HepG2 (cell line): ENCODE data around the gene JTB. TPM values are rescaled to one million over a fixed set of nuclear protein-coding genes. Genes with fewer than 3 reads are reported as not detected.

Experiments used
- AGO2 ChIP-seq: fragments of 200-400 bp; formaldehyde crosslinking; optimal IDR thresholded peaks from 2 replicates; pipeline ENCODE3; 2017; ENCODE audit warnings: mild to moderate bottlenecking, low read depth, low read length, moderate library complexity
- CEBPG ChIP-seq: IDR thresholded peaks from 2 replicates; pipeline ENCODE4 v1.6.1; 2016
- DDIT3 ChIP-seq: sonication (generic); formaldehyde crosslinking; IDR thresholded peaks from 2 replicates; pipeline ENCODE4 v1.4.0; 2020; ENCODE audit warnings: mild to moderate bottlenecking, missing genetic modification reagents
- EEA1 ChIP-seq: sonication (generic); formaldehyde crosslinking; IDR thresholded peaks from 2 replicates; pipeline ENCODE4 v1.5.1; 2020; ENCODE audit warnings: mild to moderate bottlenecking, missing genetic modification reagents, borderline replicate concordance
- GRHL1 ChIP-seq: sonication (generic); formaldehyde crosslinking; conservative IDR thresholded peaks from 2 replicates; pipeline ENCODE4 v1.8.0; 2022; ENCODE audit warnings: missing genetic modification reagents
- IRX3 ChIP-seq: sonication (generic); formaldehyde crosslinking; IDR thresholded peaks from 2 replicates; pipeline ENCODE4 v1.8.1; 2023; ENCODE audit warnings: mild to moderate bottlenecking, low read depth, missing genetic modification reagents, borderline replicate concordance
- MBNL3 ChIP-seq: fragments of 250-450 bp; sonication (Bioruptor Pico); conservative IDR thresholded peaks from 2 replicates; pipeline ENCODE4 v1.8.0; 2022; ENCODE audit warnings: mild to moderate bottlenecking, inconsistent platforms
- MXD4 ChIP-seq: IDR thresholded peaks from 2 replicates; pipeline ENCODE4 v1.6.1; 2016; ENCODE audit warnings: mild to moderate bottlenecking, missing biosample characterization, missing genetic modification reagents
- PBX2 ChIP-seq: IDR thresholded peaks from 2 replicates; pipeline ENCODE4 v1.6.1; 2016; ENCODE audit warnings: control low read depth
- SMARCC2 ChIP-seq: fragments of 450-650 bp; IDR thresholded peaks from 2 replicates; pipeline ENCODE4 v1.6.1; 2017; ENCODE audit warnings: antibody characterized with exemption, mild to moderate bottlenecking
- TEAD2 ChIP-seq: sonication (generic); formaldehyde crosslinking; IDR thresholded peaks from 2 replicates; pipeline ENCODE4 v1.9.0; 2021; ENCODE audit warnings: missing genetic modification reagents
- THAP9 ChIP-seq: sonication (generic); formaldehyde crosslinking; IDR thresholded peaks from 2 replicates; pipeline ENCODE4; 2020; ENCODE audit warnings: missing genetic modification reagents, mild to moderate bottlenecking, borderline replicate concordance
- TOE1 ChIP-seq: sonication (generic); formaldehyde crosslinking; IDR thresholded peaks from 2 replicates; pipeline ENCODE4 v1.4.0; 2020; ENCODE audit warnings: mild to moderate bottlenecking, missing genetic modification reagents
- ZC3H13 ChIP-seq: sonication (generic); formaldehyde crosslinking; IDR thresholded peaks from 2 replicates; pipeline ENCODE4 v1.8.1; 2023; ENCODE audit warnings: mild to moderate bottlenecking, missing genetic modification reagents, moderate library complexity
- ZFAT ChIP-seq: sonication (generic); formaldehyde crosslinking; conservative IDR thresholded peaks from 2 replicates; pipeline ENCODE4 v1.8.1; 2023; ENCODE audit warnings: missing genetic modification reagents, inconsistent platforms
- ZNF160 ChIP-seq: sonication (generic); formaldehyde crosslinking; IDR thresholded peaks from 2 replicates; pipeline ENCODE4 v1.8.0; 2022; ENCODE audit warnings: mild to moderate bottlenecking, inconsistent platforms, missing genetic modification reagents
- ZNF274 ChIP-seq: sonication (generic); formaldehyde crosslinking; IDR thresholded peaks from 2 replicates; pipeline ENCODE4 v1.5.1; 2020; ENCODE audit warnings: mild to moderate bottlenecking, missing genetic modification reagents
- ZNF337 ChIP-seq: sonication (generic); formaldehyde crosslinking; IDR thresholded peaks from 2 replicates; pipeline ENCODE4 v1.5.1; 2020; ENCODE audit warnings: missing genetic modification reagents, low read depth, mild to moderate bottlenecking, borderline replicate concordance
- ZNF367 ChIP-seq: sonication (generic); formaldehyde crosslinking; IDR thresholded peaks from 2 replicates; pipeline ENCODE4 v1.4.0; 2020; ENCODE audit warnings: missing genetic modification reagents, borderline replicate concordance
- ZNF558 ChIP-seq: sonication (generic); formaldehyde crosslinking; IDR thresholded peaks from 2 replicates; pipeline ENCODE4 v1.9.0; 2022; ENCODE audit warnings: mild to moderate bottlenecking, missing genetic modification reagents, borderline replicate concordance
- ZSCAN30 ChIP-seq: sonication (generic); formaldehyde crosslinking; IDR thresholded peaks from 2 replicates; pipeline ENCODE4 v1.5.0; 2020; ENCODE audit warnings: mild to moderate bottlenecking, missing genetic modification reagents
- ZUFSP ChIP-seq: sonication (generic); formaldehyde crosslinking; IDR thresholded peaks from 2 replicates; pipeline ENCODE4 v1.9.0; 2021; ENCODE audit warnings: missing genetic modification reagents, mild to moderate bottlenecking, borderline replicate concordance
- polyA plus RNA-seq, 8 experiments: library from polyadenylated mRNA; depleted of rRNA in 3 of 8; stranded (reverse) in 7 of 8; unstranded in 1 of 8; fragments of >200 nt; fragmentation: Illumina TruSeq in 4 of 8; extraction: Trizol in 4 of 8; gene quantifications; 2 replicates each; pipeline versions ENCODE4 v1.2.1 to v1.2.3, GENCODE V29; 2011 to 2016; ENCODE audit warnings: low read depth in 4 of 8, missing spikeins in 1 of 8, mixed read lengths in 1 of 8; ENCODE audit not compliant: insufficient read depth in 1 of 8
- total RNA-seq, 5 experiments: library from RNA; depleted of rRNA; stranded (reverse); fragments of >200 nt; fragmentation: Illumina TruSeq; extraction: Trizol; gene quantifications; 2 replicates each; pipeline ENCODE4 v1.2.3, GENCODE V29; 2016; ENCODE audit warnings: low read depth in 1 of 5

Gene JTB
- total and polyA plus RNA-seq, 2 of the 13 experiments (the other 11 are each of a cell fraction or from before 2014, with no cell fraction given), result 96.7 to 99.2 TPM

GRCh38 chr1:153990468-153991150 lies 13.1 kb upstream of the JTB start, which contains the start of gene RPS27 (continued):
- TF ChIP-seq ZNF558 (CRISPR knock-in tag) (0 out of 2 replicates have a peak, but pooled peaks have one; percentile 28), ZNF274 (CRISPR knock-in tag) (0 out of 2 replicates have a peak, but pooled peaks have one; percentile 34), AGO2 (peak; percentile 80), SMARCC2 (no peak), TOE1 (CRISPR knock-in tag) (no peak), MXD4 (CRISPR knock-in tag) (no peak), ZFAT (CRISPR knock-in tag) (peak; percentile 79; the same call in 1 of the 2 replicates), GRHL1 (CRISPR knock-in tag) (no peak), ZUFSP (CRISPR knock-in tag) (no peak), THAP9 (CRISPR knock-in tag) (peak; percentile 95), PBX2 (no peak), MBNL3 (CRISPR knock-in tag) (peak; percentile 88; the same call in 1 of the 2 replicates), EEA1 (CRISPR knock-in tag) (peak; percentile 81; the same call in 1 of the 2 replicates), CEBPG (CRISPR knock-in tag) (peak; percentile 84), DDIT3 (CRISPR knock-in tag) (no peak), TEAD2 (no peak), IRX3 (no peak; the same call in 1 of the 2 replicates), ZNF337 (CRISPR knock-in tag) (0 out of 2 replicates have a peak, but pooled peaks have one; percentile 42), ZNF367 (CRISPR knock-in tag) (no peak), ZC3H13 (0 out of 2 replicates have a peak, but pooled peaks have one; percentile 29), ZSCAN30 (CRISPR knock-in tag) (no peak), ZNF160 (CRISPR knock-in tag) (peak; percentile 42; the same call in 1 of the 2 replicates)
